UCSD-AML1 (cell line): ENCODE measurements around the gene ABTB2.
"Not testable (repeated sequence)": the region's sequence is repeated elsewhere in the genome, so short reads cannot be mapped to it uniquely, and the experiment has no call there.

Experiments
- DNase-seq: peaks from one replicate; lab custom pipeline; 2025; ENCODE audit not compliant: unreplicated experiment; lab: John Stamatoyannopoulos, UW

ABTB2 gene

GRCh38 chr11:34218756-34219155 lies 139.1 kb downstream of the ABTB2 start:
- not testable (repeated sequence) for DNase-seq

- DNase-seq, result no peak
Observed at GRCh38 chr11:34218067-34218466, 139.7 kb downstream of the ABTB2 start.

GRCh38 chr11:34216706-34217105 lies 141.1 kb downstream of the ABTB2 start:
- no peak for DNase-seq

- DNase-seq, result no peak
Observed at GRCh38 chr11:34215806-34216453, 141.9 kb downstream of the ABTB2 start.

- no peak for DNase-seq
Observed at GRCh38 chr11:34214961-34215805, 142.6 kb downstream of the ABTB2 start.

- DNase-seq, result no peak
Observed at GRCh38 chr11:34213366-34213765, 144.4 kb downstream of the ABTB2 start.

GRCh38 chr11:34212566-34212965 lies 145.2 kb downstream of the ABTB2 start:
- no peak for DNase-seq

- DNase-seq, result no peak
Observed at GRCh38 chr11:34209809-34210208, 148.0 kb downstream of the ABTB2 start.

GRCh38 chr11:34208266-34209135 lies 149.3 kb downstream of the ABTB2 start:
- DNase-seq, result no peak

- DNase-seq, result no peak
Observed at GRCh38 chr11:34207487-34208180, 150.2 kb downstream of the ABTB2 start.

GRCh38 chr11:34206407-34207300 lies 151.2 kb downstream of the ABTB2 start:
- DNase-seq, result peak; percentile 36

- no peak for DNase-seq
Observed at GRCh38 chr11:34205326-34206035, 152.3 kb downstream of the ABTB2 start.

- no peak for DNase-seq
Observed at GRCh38 chr11:34204396-34205279, 153.2 kb downstream of the ABTB2 start.

GRCh38 chr11:34203377-34203871 lies 154.4 kb downstream of the ABTB2 start:
- peak; percentile 40 for DNase-seq

- DNase-seq, result no peak
Observed at GRCh38 chr11:34201129-34201528, 156.7 kb downstream of the ABTB2 start.

- no peak for DNase-seq
Observed at GRCh38 chr11:34199525-34199924, 158.3 kb downstream of the ABTB2 start.

- peak; percentile 24 for DNase-seq
Observed at GRCh38 chr11:34198523-34198922, 159.3 kb downstream of the ABTB2 start.

- DNase-seq, result no peak
Observed at GRCh38 chr11:34197256-34197655, 160.6 kb downstream of the ABTB2 start.
